Trophoblast cell (in vitro differentiated cells and primary cell): ENCODE measurements around the gene SIRPD.

Experiments
- DNase-seq, 2 donors: peaks; one replicate each; pipeline ENCODE4 v3.0.0-alpha.2; 2016
- H2AFZ ChIP-seq: 2 replicates; pipeline ENCODE4 v1.6.1; 2013; ENCODE audit warnings: low read length, moderate library complexity, mild to moderate bottlenecking; ENCODE audit not compliant: insufficient read depth, poor library complexity
- H2AK5ac ChIP-seq: 2 replicates; pipeline ENCODE4 v1.6.1; 2013; ENCODE audit warnings: mild to moderate bottlenecking, low read length
- H2BK120ac ChIP-seq: 2 replicates; pipeline ENCODE4 v1.6.1; 2013; ENCODE audit warnings: low read length, mild to moderate bottlenecking, moderate library complexity; ENCODE audit not compliant: insufficient read depth, poor library complexity
- H2BK12ac ChIP-seq: 2 replicates; pipeline ENCODE4 v1.6.1; 2013; ENCODE audit warnings: mild to moderate bottlenecking, low read length, moderate library complexity
- H2BK5ac ChIP-seq: 2 replicates; pipeline ENCODE4 v1.6.1; 2013; ENCODE audit warnings: low read length, low read depth, moderate library complexity, mild to moderate bottlenecking; ENCODE audit not compliant: poor library complexity
- H3K14ac ChIP-seq: 2 replicates; pipeline ENCODE4 v1.6.1; 2013; ENCODE audit warnings: mild to moderate bottlenecking, low read length
- H3K18ac ChIP-seq: 2 replicates; pipeline ENCODE4 v1.6.1; 2013; ENCODE audit warnings: mild to moderate bottlenecking, low read length
- H3K23ac ChIP-seq: 2 replicates; pipeline ENCODE4 v1.6.1; 2013; ENCODE audit warnings: low read length
- H3K27ac ChIP-seq: 2 replicates; pipeline ENCODE4 v1.5.1; 2013; ENCODE audit warnings: low read depth, mild to moderate bottlenecking, inconsistent platforms, low read length, moderate library complexity
- H3K27me3 ChIP-seq: 2 replicates; pipeline ENCODE4 v1.6.1; 2013; ENCODE audit warnings: inconsistent platforms, mild to moderate bottlenecking, low read length, moderate library complexity; ENCODE audit not compliant: insufficient read depth
- H3K36me3 ChIP-seq, 2 experiments: 1 replicate in 1 of 2; 2 replicates in 1 of 2; pipeline ENCODE4 v1.6.1; 2013; ENCODE audit warnings: low read length in 2 of 2, mild to moderate bottlenecking in 2 of 2, moderate library complexity in 1 of 2; ENCODE audit not compliant: insufficient read depth in 2 of 2, control insufficient read depth in 1 of 2
- H3K4ac ChIP-seq: 2 replicates; pipeline ENCODE4 v1.6.1; 2013; ENCODE audit warnings: low read depth, mild to moderate bottlenecking, low read length, moderate library complexity
- H3K4me1 ChIP-seq, 2 experiments: 1 replicate in 1 of 2; 2 replicates in 1 of 2; pipeline ENCODE4 v1.6.1; 2013; ENCODE audit warnings: low read length in 2 of 2, mild to moderate bottlenecking in 2 of 2, moderate library complexity in 1 of 2; ENCODE audit not compliant: insufficient read depth in 2 of 2, control insufficient read depth in 1 of 2
- H3K4me2 ChIP-seq: 2 replicates; pipeline ENCODE4 v1.6.1; 2013; ENCODE audit warnings: inconsistent platforms, mild to moderate bottlenecking, low read length, moderate library complexity
- H3K4me3 ChIP-seq: 2 replicates; pipeline ENCODE4 v1.5.1; 2013; ENCODE audit warnings: mild to moderate bottlenecking, low read depth, low read length, inconsistent platforms
- H3K79me1 ChIP-seq: one replicate; pipeline ENCODE4 v1.6.1; 2013; ENCODE audit warnings: low read length
- H3K79me2 ChIP-seq: 2 replicates; pipeline ENCODE4 v1.6.1; 2013; ENCODE audit warnings: low read length, mild to moderate bottlenecking; ENCODE audit not compliant: control insufficient read depth, insufficient read depth, poor library complexity
- H3K9ac ChIP-seq: 2 replicates; pipeline ENCODE4 v1.6.1; 2013; ENCODE audit warnings: mild to moderate bottlenecking, low read length
- H3K9me3 ChIP-seq: 2 replicates; pipeline ENCODE4 v1.6.1; 2013; ENCODE audit warnings: low read depth, mild to moderate bottlenecking, control low read depth, inconsistent platforms, low read length; ENCODE audit not compliant: insufficient read depth
- H4K12ac ChIP-seq: 2 replicates; pipeline ENCODE4 v1.6.1; 2013; ENCODE audit warnings: low read depth, mild to moderate bottlenecking, low read length, moderate library complexity
- H4K8ac ChIP-seq: 2 replicates; pipeline ENCODE4 v1.6.1; 2013; ENCODE audit warnings: low read depth, mild to moderate bottlenecking, low read length, moderate library complexity
- H4K91ac ChIP-seq: one replicate; pipeline ENCODE4 v1.6.1; 2013; ENCODE audit warnings: low read depth, mild to moderate bottlenecking, low read length, moderate library complexity
- WGBS: extraction: QIAGEN DNeasy Blood & Tissue Kit; methylation state at CpG from one replicate; pipeline ENCODE4 v1.1.7; 2013; ENCODE audit warnings: missing lambda C conversion rate; ENCODE audit not compliant: insufficient read length, insufficient coverage; ENCODE audit errors: extremely low coverage; 5-methylcytosine and 5-hydroxymethylcytosine counted together

The SIRPD gene

GRCh38 chr20:1539816-1540419 lies 17.6 kb downstream of the SIRPD start:
- Histone ChIP-seq H3K4me3 (no peak overlapping the region), H2BK12ac (no peak overlapping the region), H3K18ac (no peak overlapping the region), H4K8ac (no peak overlapping the region), H3K9me3 (no peaks in the 10 kb centered on the region), H3K14ac (no peak overlapping the region), H3K27ac (no peak overlapping the region), H3K79me2 (no peaks in the 10 kb centered on the region), H2BK120ac (no peak overlapping the region), H3K23ac (no peak overlapping the region), H2AK5ac (no peak overlapping the region), H3K79me1 (no peaks in the 10 kb centered on the region), H2AFZ (no peak overlapping the region), H2BK5ac (no peak overlapping the region), H3K27me3 (no peaks in the 10 kb centered on the region), H3K4me1 (peaks cover 0 to 3% of the 10 kb centered on the region in 2 experiments), H4K12ac (no peak overlapping the region), H3K9ac (no peak overlapping the region), H3K4ac (no peak overlapping the region), H3K36me3 (no peaks in the 10 kb centered on the region), H4K91ac (no peak overlapping the region), H3K4me2 (no peak overlapping the region)
- peak in 1 of 2 donors; percentile 52 for DNase-seq
- no CpG with 5 or more reads among the region's 1 CpG for WGBS

GRCh38 chr20:1538655-1539054 lies 18.9 kb downstream of the SIRPD start:
- Histone ChIP-seq H3K9ac (no peak overlapping the region), H3K27ac (no peak overlapping the region), H4K8ac (no peak overlapping the region), H3K79me2 (no peaks in the 10 kb centered on the region), H3K79me1 (no peaks in the 10 kb centered on the region), H3K36me3 (no peaks in the 10 kb centered on the region), H2BK12ac (no peak overlapping the region), H4K91ac (no peak overlapping the region), H4K12ac (no peak overlapping the region), H2BK5ac (no peak overlapping the region), H3K4me2 (no peak overlapping the region), H2AFZ (no peak overlapping the region), H3K23ac (no peak overlapping the region), H3K18ac (no peak overlapping the region), H3K4me3 (no peak overlapping the region), H2AK5ac (no peak overlapping the region), H3K9me3 (no peaks in the 10 kb centered on the region), H3K27me3 (no peaks in the 10 kb centered on the region), H3K4me1 (peaks cover 0 to 3% of the 10 kb centered on the region in 2 experiments), H3K14ac (no peak overlapping the region), H2BK120ac (no peak overlapping the region), H3K4ac (no peak overlapping the region)
- DNase-seq: peak; percentile 43 to 53

- no peak overlapping the region for H3K18ac ChIP-seq
- no peak overlapping the region for H3K4me2 ChIP-seq
- no peak overlapping the region for H4K12ac ChIP-seq
- H2BK120ac ChIP-seq: no peak overlapping the region
- H2AFZ ChIP-seq: no peak overlapping the region
- H2BK12ac ChIP-seq: no peak overlapping the region
- H3K4me3 ChIP-seq: no peak overlapping the region
- no peak overlapping the region for H4K8ac ChIP-seq
- no peaks in the 10 kb centered on the region for H3K79me1 ChIP-seq
- no peaks in the 10 kb centered on the region for H3K79me2 ChIP-seq
- H3K9ac ChIP-seq: no peak overlapping the region
- H3K9me3 ChIP-seq: no peaks in the 10 kb centered on the region
- no peak overlapping the region for H3K27ac ChIP-seq
- no peak overlapping the region for H3K23ac ChIP-seq
- H2AK5ac ChIP-seq: no peak overlapping the region
- H3K27me3 ChIP-seq: no peaks in the 10 kb centered on the region
- H3K4ac ChIP-seq: no peak overlapping the region
- H3K36me3 ChIP-seq: no peaks in the 10 kb centered on the region
- DNase-seq: peak in 1 of 2 donors; percentile 22
- H3K4me1 ChIP-seq: peaks cover 0 to 3% of the 10 kb centered on the region in 2 experiments
- H2BK5ac ChIP-seq: no peak overlapping the region
- H3K14ac ChIP-seq: no peak overlapping the region
- H4K91ac ChIP-seq: no peak overlapping the region
- WGBS: no CpG with 5 or more reads among the region's 4 CpGs
Measured at GRCh38 chr20:1537731-1538058, 19.8 kb downstream of the SIRPD start.

GRCh38 chr20:1536893-1537730 lies 20.4 kb downstream of the SIRPD start:
- DNase-seq: no peak
- no CpG with 5 or more reads among the region's 11 CpGs for WGBS
- H2AFZ ChIP-seq: no peak overlapping the region
- no peaks in the 10 kb centered on the region for H3K79me1 ChIP-seq
- H3K79me2 ChIP-seq: no peaks in the 10 kb centered on the region
- H4K91ac ChIP-seq: no peak overlapping the region
- H3K4me2 ChIP-seq: no peak overlapping the region
- H2BK120ac ChIP-seq: no peak overlapping the region
- H2BK12ac ChIP-seq: no peak overlapping the region
- no peak overlapping the region for H2BK5ac ChIP-seq
- H3K4ac ChIP-seq: no peak overlapping the region
- H3K36me3 ChIP-seq: no peaks in the 10 kb centered on the region
- no peak overlapping the region for H3K9ac ChIP-seq
- H4K8ac ChIP-seq: no peak overlapping the region
- no peaks in the 10 kb centered on the region for H3K27me3 ChIP-seq
- no peak overlapping the region for H3K18ac ChIP-seq
- H3K4me3 ChIP-seq: no peak overlapping the region
- H3K14ac ChIP-seq: no peak overlapping the region
- H4K12ac ChIP-seq: no peak overlapping the region
- H3K27ac ChIP-seq: no peak overlapping the region
- H3K23ac ChIP-seq: no peak overlapping the region
- H3K9me3 ChIP-seq: no peaks in the 10 kb centered on the region
- H3K4me1 ChIP-seq: peaks cover 0 to 3% of the 10 kb centered on the region in 2 experiments
- no peak overlapping the region for H2AK5ac ChIP-seq
